WTC11 (cell line): ENCODE results near the gene C1QC.

ENCODE experiments used
- KAT7 ChIP-seq: sonication (generic); formaldehyde crosslinking; IDR thresholded peaks from 2 replicates; pipeline ENCODE4 v1.8.1; 2023; ENCODE audit warnings: missing genetic modification reagents, mild to moderate bottlenecking, borderline replicate concordance
- NR2C2 ChIP-seq: sonication (generic); formaldehyde crosslinking; IDR thresholded peaks from 2 replicates; pipeline ENCODE4 v1.8.0; 2022; ENCODE audit warnings: mild to moderate bottlenecking, missing genetic modification reagents
- TEAD4 ChIP-seq: sonication (generic); formaldehyde crosslinking; IDR thresholded peaks from 2 replicates; pipeline ENCODE4 v1.8.0; 2022; ENCODE audit warnings: mild to moderate bottlenecking, missing genetic modification reagents
- TP53 ChIP-seq: sonication (generic); formaldehyde crosslinking; IDR thresholded peaks from 2 replicates; pipeline ENCODE4 v1.8.1; 2023; ENCODE audit warnings: mild to moderate bottlenecking, missing genetic modification reagents
- ZNF232 ChIP-seq: sonication (generic); formaldehyde crosslinking; IDR thresholded peaks from 2 replicates; pipeline ENCODE4 v1.8.0; 2022; ENCODE audit warnings: mild to moderate bottlenecking, missing genetic modification reagents
- TF ChIP-seq, protein P1 (sequence below): fragments of 200-600 bp; IDR thresholded peaks from 2 replicates; pipeline ENCODE4 v1.8.0; 2022; ENCODE audit warnings: antibody characterized with exemption
- TF ChIP-seq, protein P2 (sequence below): sonication (generic); formaldehyde crosslinking; IDR thresholded peaks from 2 replicates; pipeline ENCODE4 v1.8.0; 2023; ENCODE audit warnings: missing genetic modification reagents
- TF ChIP-seq, protein P3 (sequence below): sonication (generic); formaldehyde crosslinking; IDR thresholded peaks from 2 replicates; pipeline ENCODE4 v1.8.0; 2022; ENCODE audit warnings: mild to moderate bottlenecking, missing genetic modification reagents

DNA sequence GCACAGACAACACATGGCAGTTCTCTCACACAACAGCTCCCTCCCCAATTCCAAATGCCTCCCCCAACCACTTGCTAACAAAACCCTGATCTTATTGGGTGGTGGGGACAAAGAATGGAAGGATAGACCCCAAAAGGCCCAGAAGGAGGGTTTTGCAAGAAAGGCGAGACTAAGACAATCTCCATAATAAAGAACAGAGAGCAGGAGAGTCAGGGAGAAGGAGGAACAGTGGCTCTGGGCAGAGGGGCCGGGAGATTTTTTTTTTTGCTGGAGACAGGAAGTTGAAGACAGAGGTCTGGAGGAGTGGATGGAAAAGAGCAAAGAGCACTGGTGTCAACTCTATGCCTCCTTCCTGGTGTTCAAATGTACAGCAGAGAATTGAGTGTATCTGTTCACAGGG is 13.5 kb upstream of the C1QC start:
- TF ChIP-seq, protein P1, sequence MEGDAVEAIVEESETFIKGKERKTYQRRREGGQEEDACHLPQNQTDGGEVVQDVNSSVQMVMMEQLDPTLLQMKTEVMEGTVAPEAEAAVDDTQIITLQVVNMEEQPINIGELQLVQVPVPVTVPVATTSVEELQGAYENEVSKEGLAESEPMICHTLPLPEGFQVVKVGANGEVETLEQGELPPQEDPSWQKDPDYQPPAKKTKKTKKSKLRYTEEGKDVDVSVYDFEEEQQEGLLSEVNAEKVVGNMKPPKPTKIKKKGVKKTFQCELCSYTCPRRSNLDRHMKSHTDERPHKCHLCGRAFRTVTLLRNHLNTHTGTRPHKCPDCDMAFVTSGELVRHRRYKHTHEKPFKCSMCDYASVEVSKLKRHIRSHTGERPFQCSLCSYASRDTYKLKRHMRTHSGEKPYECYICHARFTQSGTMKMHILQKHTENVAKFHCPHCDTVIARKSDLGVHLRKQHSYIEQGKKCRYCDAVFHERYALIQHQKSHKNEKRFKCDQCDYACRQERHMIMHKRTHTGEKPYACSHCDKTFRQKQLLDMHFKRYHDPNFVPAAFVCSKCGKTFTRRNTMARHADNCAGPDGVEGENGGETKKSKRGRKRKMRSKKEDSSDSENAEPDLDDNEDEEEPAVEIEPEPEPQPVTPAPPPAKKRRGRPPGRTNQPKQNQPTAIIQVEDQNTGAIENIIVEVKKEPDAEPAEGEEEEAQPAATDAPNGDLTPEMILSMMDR, result no peak
- TF ChIP-seq ZNF232 (CRISPR knock-in tag) (no peak), KAT7 (CRISPR knock-in tag) (no peak), TEAD4 (no peak), NR2C2 (CRISPR knock-in tag) (no peak), TP53 (no peak)
- TF ChIP-seq, protein P2, sequence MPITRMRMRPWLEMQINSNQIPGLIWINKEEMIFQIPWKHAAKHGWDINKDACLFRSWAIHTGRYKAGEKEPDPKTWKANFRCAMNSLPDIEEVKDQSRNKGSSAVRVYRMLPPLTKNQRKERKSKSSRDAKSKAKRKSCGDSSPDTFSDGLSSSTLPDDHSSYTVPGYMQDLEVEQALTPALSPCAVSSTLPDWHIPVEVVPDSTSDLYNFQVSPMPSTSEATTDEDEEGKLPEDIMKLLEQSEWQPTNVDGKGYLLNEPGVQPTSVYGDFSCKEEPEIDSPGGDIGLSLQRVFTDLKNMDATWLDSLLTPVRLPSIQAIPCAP, result no peak
- TF ChIP-seq, protein P3, sequence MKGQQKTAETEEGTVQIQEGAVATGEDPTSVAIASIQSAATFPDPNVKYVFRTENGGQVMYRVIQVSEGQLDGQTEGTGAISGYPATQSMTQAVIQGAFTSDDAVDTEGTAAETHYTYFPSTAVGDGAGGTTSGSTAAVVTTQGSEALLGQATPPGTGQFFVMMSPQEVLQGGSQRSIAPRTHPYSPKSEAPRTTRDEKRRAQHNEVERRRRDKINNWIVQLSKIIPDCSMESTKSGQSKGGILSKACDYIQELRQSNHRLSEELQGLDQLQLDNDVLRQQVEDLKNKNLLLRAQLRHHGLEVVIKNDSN (CRISPR knock-in tag), result no peak
